HepG2 (cell line): ENCODE measurements around the gene OMA1. TPM values are rescaled to one million over a fixed set of nuclear protein-coding genes. Genes with fewer than 3 reads are reported as not detected.

Source experiments
- ATAC-seq: fragments of 200-7000 bp; cut with Tn5 transposase; 3 replicates; pipeline ENCODE4 v1.9.1; 2020; ENCODE audit warnings: mild to moderate bottlenecking, moderate library complexity
- BruUV-seq: library from RNA; stranded (reverse); fragments of 400-500 nt; replicated peaks from 2 replicates; lab custom pipeline; 2021; lab: Mats Ljungman, UMichigan
- CTCF ChIA-PET: fragments of 300-600 bp; formaldehyde crosslinking; extraction: SDS; loops from one replicate; lab custom pipeline; 2021; ENCODE audit warnings: low total read pairs, inconsistent platforms, low intra/inter-chr PET ratio; lab: Yijun Ruan, JAX
- POLR2A ChIA-PET: fragments of 350-600 bp; sonication (Branson Sonifier 250); formaldehyde crosslinking; loops from one replicate; lab custom pipeline; 2020; ENCODE audit warnings: antibody characterized with exemption, inconsistent platforms; lab: Yijun Ruan, JAX
- DNase-seq: peaks from one replicate; pipeline ENCODE4 v3.0.0-alpha.2; 2015; ENCODE audit warnings: low spot score
- FAIRE-seq: peaks from 3 replicates; lab custom pipeline; 2011; peaks lifted over from hg19 to GRCh38; lab: Jason Lieb, UNC
- H2AFZ ChIP-seq: one replicate; pipeline ENCODE4 v1.6.1; 2011; ENCODE audit warnings: low read length, inconsistent platforms
- H3K27ac ChIP-seq: fragments of 300-600 bp; 3 replicates; pipeline ENCODE4 v1.8.0; 2011; ENCODE audit warnings: mixed run types, mild to moderate bottlenecking, mixed read lengths, low read length, inconsistent platforms; ENCODE audit not compliant: insufficient read depth; ENCODE audit errors: extremely low read length
- H3K27me3 ChIP-seq, 2 experiments: fragments of 200-600 bp in 1 of 2; 2 replicates in 1 of 2; 3 replicates in 1 of 2; pipeline versions ENCODE4 v1.6.0 to v1.8.0; 2011; ENCODE audit warnings: low read length in 2 of 2, mild to moderate bottlenecking in 2 of 2, moderate library complexity in 2 of 2, inconsistent platforms in 1 of 2; ENCODE audit not compliant: insufficient read depth in 2 of 2, control insufficient read depth in 1 of 2
- H3K36me3 ChIP-seq, 2 experiments: fragments of 200-600 bp in 1 of 2; replicated peaks in 1 of 2; 2 replicates in 1 of 2; 3 replicates in 1 of 2; pipeline versions ENCODE4 v1.5.1 to v1.8.0; 2011; ENCODE audit warnings: low read length in 2 of 2, inconsistent platforms in 1 of 2; ENCODE audit not compliant: insufficient read depth in 2 of 2, control insufficient read depth in 1 of 2
- H3K4me1 ChIP-seq: 2 replicates; pipeline ENCODE4 v1.5.1; 2012; ENCODE audit warnings: low read length, inconsistent platforms; ENCODE audit not compliant: insufficient read depth
- H3K4me2 ChIP-seq: 2 replicates; pipeline ENCODE4 v1.6.0; 2011; ENCODE audit warnings: low read depth, low read length, inconsistent platforms
- H3K4me3 ChIP-seq, 3 experiments: fragments of 200-600 bp in 1 of 3; sonication (generic), shearing (Covaris generic) in 1 of 3; replicated peaks in 1 of 3; 2 replicates each; pipeline ENCODE4 v1.5.1; 2011 to 2016; ENCODE audit warnings: low read length in 3 of 3, inconsistent platforms in 2 of 3, low read depth in 2 of 3, mild to moderate bottlenecking in 2 of 3, control low read depth in 1 of 3, mixed read lengths in 1 of 3; ENCODE audit not compliant: insufficient read depth in 1 of 3
- H3K79me2 ChIP-seq: one replicate; pipeline ENCODE4 v1.6.1; 2011; ENCODE audit warnings: low read length, inconsistent platforms; ENCODE audit not compliant: insufficient read depth
- H3K9ac ChIP-seq: 2 replicates; pipeline ENCODE4 v1.6.0; 2011; ENCODE audit warnings: mild to moderate bottlenecking, low read depth, low read length, inconsistent platforms; ENCODE audit not compliant: insufficient read depth
- H3K9me3 ChIP-seq: 2 replicates; pipeline ENCODE4 v1.5.1; 2012; ENCODE audit warnings: mild to moderate bottlenecking, low read length
- H4K20me1 ChIP-seq: 2 replicates; pipeline ENCODE4 v1.6.0; 2011; ENCODE audit warnings: inconsistent platforms, mild to moderate bottlenecking, low read length, moderate library complexity; ENCODE audit not compliant: insufficient read depth
- CHD2 ChIP-seq: IDR thresholded peaks from 2 replicates; pipeline ENCODE4 v1.6.1; 2011; ENCODE audit warnings: low read depth, low read length, improper control_type of control experiment
- GATA4 ChIP-seq: sonication (generic); IDR thresholded peaks from 2 replicates; pipeline ENCODE4 v1.6.1; 2016; ENCODE audit warnings: antibody characterized with exemption, low read depth, borderline replicate concordance
- PCBP2 ChIP-seq: fragments of 200-400 bp; formaldehyde crosslinking; optimal IDR thresholded peaks from 2 replicates; pipeline ENCODE3; 2018; ENCODE audit warnings: low read length, low read depth; ENCODE audit not compliant: poor library complexity, severe bottlenecking
- TOE1 ChIP-seq: sonication (generic); formaldehyde crosslinking; IDR thresholded peaks from 2 replicates; pipeline ENCODE4 v1.4.0; 2020; ENCODE audit warnings: mild to moderate bottlenecking, missing genetic modification reagents
- WIZ ChIP-seq: sonication (generic); formaldehyde crosslinking; IDR thresholded peaks from 2 replicates; pipeline ENCODE4 v1.5.1; 2020; ENCODE audit warnings: mild to moderate bottlenecking, missing genetic modification reagents
- ZNF331 ChIP-seq: sonication (generic); formaldehyde crosslinking; IDR thresholded peaks from 2 replicates; pipeline ENCODE4 v1.4.0; 2020; ENCODE audit warnings: missing genetic modification reagents
- WGBS: methylation state at CpG from one replicate; pipeline ENCODE4 v1.1.6; 2017; ENCODE audit warnings: low lambda C conversion rate; 5-methylcytosine and 5-hydroxymethylcytosine counted together
- in situ Hi-C: cut with HindIII; loops from 2 replicates; pipeline ENCODE4 v1.10.0; 2017; ENCODE audit warnings: low pct_unique_long_range_greater_than_20kb; ENCODE audit not compliant: extremely low pct_ligation_motif_present
- intact Hi-C: fragments of 100-400 bp; cut with micrococcal nuclease; formaldehyde crosslinking; loops from one replicate; pipeline ENCODE4 v1.10.0; 2022; ENCODE audit not compliant: unreplicated experiment
- polyA plus RNA-seq, 8 experiments: library from polyadenylated mRNA; depleted of rRNA in 3 of 8; stranded (reverse) in 7 of 8; unstranded in 1 of 8; fragments of >200 nt; fragmentation: Illumina TruSeq in 4 of 8; extraction: Trizol in 4 of 8; gene quantifications; 2 replicates each; pipeline versions ENCODE4 v1.2.1 to v1.2.3, GENCODE V29; 2011 to 2016; ENCODE audit warnings: low read depth in 4 of 8, missing spikeins in 1 of 8, mixed read lengths in 1 of 8; ENCODE audit not compliant: insufficient read depth in 1 of 8
- total RNA-seq, 5 experiments: library from RNA; depleted of rRNA; stranded (reverse); fragments of >200 nt; fragmentation: Illumina TruSeq; extraction: Trizol; gene quantifications; 2 replicates each; pipeline ENCODE4 v1.2.3, GENCODE V29; 2016; ENCODE audit warnings: low read depth in 1 of 5
- TF ChIP-seq, protein P1 (sequence below): IDR thresholded peaks from 2 replicates; pipeline ENCODE4 v1.6.1; 2016; ENCODE audit warnings: low read depth, missing genetic modification reagents, missing compliant biosample characterization

OMA1 gene
- total and polyA plus RNA-seq, 2 of the 13 experiments (the other 11 are each of a cell fraction or from before 2014, with no cell fraction given) = 7.0 to 26.9 TPM

DNA sequence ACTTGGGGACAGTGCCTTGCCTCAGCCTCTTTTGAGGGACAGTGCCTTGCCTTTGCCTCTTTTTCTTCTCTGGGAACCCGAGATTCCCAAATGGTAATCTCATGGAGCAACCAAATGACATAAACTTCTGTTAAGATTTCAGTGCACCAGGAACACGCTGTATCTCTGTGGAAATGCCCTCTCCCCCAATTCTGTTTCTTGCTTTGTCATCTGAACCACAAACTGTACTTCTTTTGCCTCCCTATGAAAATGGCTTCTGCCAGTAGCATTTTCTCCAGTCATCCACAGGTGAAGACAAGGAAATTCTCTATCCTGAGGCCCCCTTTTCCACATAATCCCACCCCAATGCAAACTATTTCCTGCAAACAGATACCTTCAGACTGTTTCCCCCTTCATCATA is 66.3 kb downstream of the OMA1 start (continued):
- TF ChIP-seq, protein P1, sequence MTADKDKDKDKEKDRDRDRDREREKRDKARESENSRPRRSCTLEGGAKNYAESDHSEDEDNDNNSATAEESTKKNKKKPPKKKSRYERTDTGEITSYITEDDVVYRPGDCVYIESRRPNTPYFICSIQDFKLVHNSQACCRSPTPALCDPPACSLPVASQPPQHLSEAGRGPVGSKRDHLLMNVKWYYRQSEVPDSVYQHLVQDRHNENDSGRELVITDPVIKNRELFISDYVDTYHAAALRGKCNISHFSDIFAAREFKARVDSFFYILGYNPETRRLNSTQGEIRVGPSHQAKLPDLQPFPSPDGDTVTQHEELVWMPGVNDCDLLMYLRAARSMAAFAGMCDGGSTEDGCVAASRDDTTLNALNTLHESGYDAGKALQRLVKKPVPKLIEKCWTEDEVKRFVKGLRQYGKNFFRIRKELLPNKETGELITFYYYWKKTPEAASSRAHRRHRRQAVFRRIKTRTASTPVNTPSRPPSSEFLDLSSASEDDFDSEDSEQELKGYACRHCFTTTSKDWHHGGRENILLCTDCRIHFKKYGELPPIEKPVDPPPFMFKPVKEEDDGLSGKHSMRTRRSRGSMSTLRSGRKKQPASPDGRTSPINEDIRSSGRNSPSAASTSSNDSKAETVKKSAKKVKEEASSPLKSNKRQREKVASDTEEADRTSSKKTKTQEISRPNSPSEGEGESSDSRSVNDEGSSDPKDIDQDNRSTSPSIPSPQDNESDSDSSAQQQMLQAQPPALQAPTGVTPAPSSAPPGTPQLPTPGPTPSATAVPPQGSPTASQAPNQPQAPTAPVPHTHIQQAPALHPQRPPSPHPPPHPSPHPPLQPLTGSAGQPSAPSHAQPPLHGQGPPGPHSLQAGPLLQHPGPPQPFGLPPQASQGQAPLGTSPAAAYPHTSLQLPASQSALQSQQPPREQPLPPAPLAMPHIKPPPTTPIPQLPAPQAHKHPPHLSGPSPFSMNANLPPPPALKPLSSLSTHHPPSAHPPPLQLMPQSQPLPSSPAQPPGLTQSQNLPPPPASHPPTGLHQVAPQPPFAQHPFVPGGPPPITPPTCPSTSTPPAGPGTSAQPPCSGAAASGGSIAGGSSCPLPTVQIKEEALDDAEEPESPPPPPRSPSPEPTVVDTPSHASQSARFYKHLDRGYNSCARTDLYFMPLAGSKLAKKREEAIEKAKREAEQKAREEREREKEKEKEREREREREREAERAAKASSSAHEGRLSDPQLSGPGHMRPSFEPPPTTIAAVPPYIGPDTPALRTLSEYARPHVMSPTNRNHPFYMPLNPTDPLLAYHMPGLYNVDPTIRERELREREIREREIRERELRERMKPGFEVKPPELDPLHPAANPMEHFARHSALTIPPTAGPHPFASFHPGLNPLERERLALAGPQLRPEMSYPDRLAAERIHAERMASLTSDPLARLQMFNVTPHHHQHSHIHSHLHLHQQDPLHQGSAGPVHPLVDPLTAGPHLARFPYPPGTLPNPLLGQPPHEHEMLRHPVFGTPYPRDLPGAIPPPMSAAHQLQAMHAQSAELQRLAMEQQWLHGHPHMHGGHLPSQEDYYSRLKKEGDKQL (CRISPR knock-in tag) = no peak
- TF ChIP-seq WIZ = no peak
- TF ChIP-seq ZNF331 (CRISPR knock-in tag) = no peak

DNA sequence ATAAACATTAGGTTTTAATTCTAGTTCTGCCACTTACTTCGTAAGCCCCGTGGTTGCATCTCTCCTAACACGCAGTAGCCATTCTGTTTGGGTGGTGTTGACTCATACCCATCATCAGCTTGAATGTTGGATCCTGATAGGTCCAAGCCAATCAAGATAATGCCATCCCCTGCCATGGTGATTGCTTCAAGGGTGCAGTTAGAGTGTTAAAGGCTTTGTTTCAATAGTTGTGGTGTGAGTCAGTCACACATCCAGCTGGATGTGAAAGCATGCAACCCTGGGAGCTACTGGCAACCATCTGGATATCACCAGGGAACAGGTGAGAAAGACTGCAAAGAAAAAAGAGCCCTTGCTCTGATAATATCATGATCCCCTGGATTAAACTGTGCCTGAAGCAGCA is 69.1 kb downstream of the OMA1 start:
- intact Hi-C loops = no loop called here
- DNase-seq (no peak), ATAC-seq (no peak), FAIRE-seq (no peak)
- BruUV-seq = no TSS peak
- Histone ChIP-seq H3K4me3 (no peak overlapping the region), H3K4me2 (no peak overlapping the region), H2AFZ (no peak overlapping the region), H3K9ac (no peak overlapping the region), H3K27me3 (no peaks in the 10 kb centered on the region), H3K27ac (no peak overlapping the region), H3K4me1 (no peaks in the 10 kb centered on the region), H3K79me2 (no peaks in the 10 kb centered on the region), H3K9me3 (no peaks in the 10 kb centered on the region), H3K36me3 (no peaks in the 10 kb centered on the region), H4K20me1 (no peaks in the 10 kb centered on the region)
- CTCF ChIA-PET = no interaction called here
- POLR2A ChIA-PET = no interaction called here
- WGBS = 96% methylated on average over 3 of the region's 3 CpGs
- in situ Hi-C loops = no loop called here
- TF ChIP-seq CHD2 = no peak
- no peak for TF ChIP-seq TOE1 (CRISPR knock-in tag)
- no peak for TF ChIP-seq PCBP2
- no peak for TF ChIP-seq GATA4
